Small intestine (tissue), 7 donors: Measurements from ENCODE around the gene COBL. TPM values are rescaled to one million over a fixed set of nuclear protein-coding genes. Genes with fewer than 3 reads are reported as not detected.

ENCODE experiments used
- DNase-seq, 2 donors: peaks; one replicate each; pipeline versions ENCODE4 v3.0.0 to v3.0.0-alpha.2; 2013
- FAIRE-seq: peaks from 2 replicates; lab custom pipeline; 2012; peaks lifted over from hg19 to GRCh38; lab: Jason Lieb, UNC
- H3K27ac ChIP-seq, 3 donors: one replicate each; pipeline ENCODE4 v1.5.1; 2013; ENCODE audit warnings: low read length in 2 of 3, mild to moderate bottlenecking in 2 of 3, control low read depth in 1 of 3, inconsistent platforms in 1 of 3, low read depth in 1 of 3, moderate library complexity in 1 of 3
- H3K27me3 ChIP-seq, 3 donors: one replicate each; pipeline ENCODE4 v1.6.1; 2013; ENCODE audit warnings: low read length in 3 of 3, inconsistent platforms in 1 of 3; ENCODE audit not compliant: control insufficient read depth in 3 of 3, insufficient read depth in 3 of 3
- H3K36me3 ChIP-seq, 3 donors: one replicate each; pipeline ENCODE4 v1.6.1; 2013; ENCODE audit warnings: low read length in 3 of 3, inconsistent platforms in 1 of 3, low read depth in 1 of 3, mild to moderate bottlenecking in 1 of 3, moderate library complexity in 1 of 3; ENCODE audit not compliant: control insufficient read depth in 3 of 3, insufficient read depth in 2 of 3
- H3K4me1 ChIP-seq, 3 donors: one replicate each; pipeline ENCODE4 v1.6.1; 2013; ENCODE audit warnings: low read length in 2 of 3, inconsistent platforms in 1 of 3, low read depth in 1 of 3, mild to moderate bottlenecking in 1 of 3, moderate library complexity in 1 of 3; ENCODE audit not compliant: control insufficient read depth in 3 of 3, insufficient read depth in 2 of 3
- H3K4me3 ChIP-seq, 3 donors: one replicate each; pipeline ENCODE4 v1.5.1; 2013; ENCODE audit warnings: low read length in 3 of 3, control low read depth in 1 of 3, inconsistent platforms in 1 of 3, low read depth in 1 of 3, mild to moderate bottlenecking in 1 of 3, moderate library complexity in 1 of 3
- H3K9me3 ChIP-seq, 2 donors: one replicate each; pipeline ENCODE4 v1.6.1; 2013; ENCODE audit warnings: low read depth in 1 of 2, low read length in 1 of 2; ENCODE audit not compliant: control insufficient read depth in 2 of 2, insufficient read depth in 1 of 2
- WGBS, 3 donors: extraction: QIAGEN DNeasy Blood & Tissue Kit; methylation state at CpG; one replicate each; pipeline ENCODE4 v1.1.7; 2013; 5-methylcytosine and 5-hydroxymethylcytosine counted together
- polyA plus RNA-seq, 4 donors: library from polyadenylated mRNA; stranded (reverse) in 3 of 4; unstranded in 1 of 4; fragments of 200-250 nt in 3 of 4; fragments of 120-200 nt in 1 of 4; gene quantifications; one replicate each; pipeline versions ENCODE4 v1.2.1 to v1.2.3, GENCODE V29; 2013
- donor health status: healthy with polysubstance abuse.
- donor health status: control.
- donor health status: control.
- donor health status: Bipolar disorder and iron deficiency.
- donor health status: healthy.

Gene COBL
- polyA plus RNA-seq, 4 donors = 8.4 to 40.3 (median 32.5) TPM

- FAIRE-seq (no peak), DNase-seq (peak; percentile 78 to 85)
- Histone ChIP-seq H3K27ac (peak overlapping the region in 2 of 3 donors; percentile 14 to 61), H3K4me3 (no peak overlapping the region), H3K27me3 (no peaks in the 10 kb centered on the region), H3K36me3 (peaks cover 0 to 3% (median 0%) of the 10 kb centered on the region in 3 donors), H3K4me1 (peaks cover 0 to 34% (median 6%) of the 10 kb centered on the region in 3 donors), H3K9me3 (peaks cover 0 to 6% of the 10 kb centered on the region in 2 donors)
- 16 to 59% (median 40%) methylated on average over 3 of the region's 3 CpGs for WGBS, 3 donors
Observed at GRCh38 chr7:51295440-51296245, 21.0 kb downstream of the COBL start.

DNA sequence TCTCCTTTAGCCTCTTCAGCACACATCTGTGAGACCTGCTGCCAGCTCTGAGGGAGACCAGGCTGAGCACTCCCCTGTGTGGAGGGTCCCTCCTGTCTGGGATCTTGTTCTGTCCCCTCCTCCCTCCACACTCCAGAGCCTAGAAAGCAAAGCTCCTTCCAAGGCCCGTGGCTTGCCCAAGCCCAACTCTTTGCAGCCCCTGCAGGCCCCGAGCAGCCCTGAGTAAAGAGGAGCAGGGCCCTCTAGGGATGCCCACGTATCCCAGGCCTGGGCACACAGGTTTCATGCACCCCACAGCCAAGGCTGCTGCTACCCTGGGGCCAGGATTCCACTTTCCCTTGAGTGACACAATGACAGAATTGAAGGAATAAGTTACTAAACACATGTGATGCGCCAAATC is 24.0 kb downstream of the COBL start:
- no peak overlapping the region for H3K27ac ChIP-seq
- H3K4me1 ChIP-seq = peaks cover 0 to 51% (median 15%) of the 10 kb centered on the region in 3 donors
- no peak overlapping the region for H3K4me3 ChIP-seq
- no peaks in the 10 kb centered on the region for H3K27me3 ChIP-seq
- FAIRE-seq (no peak), DNase-seq (no peak)
- 71 to 79% (median 72%) methylated on average over 4 of the region's 4 CpGs for WGBS, 3 donors
- no peaks in the 10 kb centered on the region for H3K36me3 ChIP-seq
- H3K9me3 ChIP-seq = no peaks in the 10 kb centered on the region

DNA sequence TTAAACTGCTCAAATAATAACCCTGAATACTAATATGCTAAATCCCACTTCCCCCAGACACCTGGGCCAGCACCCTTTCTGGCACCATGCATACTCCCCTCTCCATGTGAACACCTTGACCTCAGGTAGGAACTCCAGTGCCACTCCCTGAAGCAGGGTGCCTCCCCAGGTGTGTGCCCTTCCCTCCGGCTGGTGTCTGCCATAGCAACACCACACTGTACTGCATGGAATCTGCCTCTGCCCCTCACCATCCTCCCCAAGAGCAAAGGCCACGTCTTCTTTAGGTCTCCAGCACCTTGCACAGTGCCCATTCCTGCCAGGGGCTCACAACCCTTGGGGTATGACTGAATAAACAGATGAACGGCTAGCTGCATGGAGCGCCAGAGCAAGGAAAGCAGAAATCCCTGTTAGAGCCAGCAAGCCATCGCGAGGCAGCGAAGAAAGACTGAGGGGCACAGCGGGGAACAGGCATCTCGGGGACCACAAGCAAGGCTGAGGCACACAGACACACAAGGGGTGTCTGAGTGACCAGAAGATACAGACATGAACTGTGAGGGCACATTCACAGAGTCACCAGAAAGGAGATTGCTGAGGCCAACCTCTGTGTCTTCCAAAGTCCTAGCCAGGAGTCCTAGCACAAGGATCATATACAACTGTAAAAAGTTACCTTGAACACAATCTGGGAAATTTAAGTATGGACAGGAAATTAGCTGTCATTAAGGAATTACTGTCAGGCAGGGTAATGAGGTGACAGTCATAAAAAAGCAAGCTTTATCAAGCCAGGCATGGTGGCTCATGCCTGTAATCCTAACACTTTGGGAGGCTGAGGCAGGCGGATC is 25.7 kb downstream of the COBL start:
- Histone ChIP-seq H3K27ac (peak overlapping the region; percentile 47 to 89 (median 54)), H3K4me3 (no peak overlapping the region), H3K9me3 (no peaks in the 10 kb centered on the region), H3K27me3 (no peaks in the 10 kb centered on the region), H3K4me1 (peaks cover 0 to 45% (median 12%) of the 10 kb centered on the region in 3 donors), H3K36me3 (no peaks in the 10 kb centered on the region)
- FAIRE-seq (no peak), DNase-seq (peak; percentile 75 to 79)
- WGBS, 3 donors = 64 to 82% (median 66%) methylated on average over 10 of the region's 10 CpGs

DNA sequence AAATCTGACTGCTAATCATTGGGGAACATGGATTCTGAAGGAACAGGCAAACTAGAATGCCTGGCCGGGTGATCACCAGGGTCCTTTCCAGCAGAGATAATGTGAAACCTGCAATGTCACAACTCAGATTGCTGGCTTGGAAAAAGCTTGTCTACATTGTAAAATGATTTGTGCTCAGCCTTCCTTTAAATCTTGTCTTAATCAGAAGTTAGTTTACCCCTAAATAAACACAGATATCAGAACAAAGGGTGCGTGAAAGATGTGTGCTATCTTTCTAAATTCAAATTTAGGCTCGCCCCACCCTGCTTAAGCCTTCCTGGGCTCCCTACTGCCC is 26.3 kb downstream of the COBL start:
- Histone ChIP-seq H3K4me1 (peaks cover 0 to 40% (median 12%) of the 10 kb centered on the region in 3 donors), H3K27me3 (no peaks in the 10 kb centered on the region), H3K27ac (peak overlapping the region in 2 of 3 donors; percentile 54 to 89), H3K4me3 (no peak overlapping the region), H3K36me3 (no peaks in the 10 kb centered on the region), H3K9me3 (no peaks in the 10 kb centered on the region)
- no peak for FAIRE-seq
- peak in 1 of 2 donors; percentile 50 for DNase-seq
- 18 to 55% (median 43%) methylated on average over 3 of the region's 3 CpGs for WGBS, 3 donors

DNA sequence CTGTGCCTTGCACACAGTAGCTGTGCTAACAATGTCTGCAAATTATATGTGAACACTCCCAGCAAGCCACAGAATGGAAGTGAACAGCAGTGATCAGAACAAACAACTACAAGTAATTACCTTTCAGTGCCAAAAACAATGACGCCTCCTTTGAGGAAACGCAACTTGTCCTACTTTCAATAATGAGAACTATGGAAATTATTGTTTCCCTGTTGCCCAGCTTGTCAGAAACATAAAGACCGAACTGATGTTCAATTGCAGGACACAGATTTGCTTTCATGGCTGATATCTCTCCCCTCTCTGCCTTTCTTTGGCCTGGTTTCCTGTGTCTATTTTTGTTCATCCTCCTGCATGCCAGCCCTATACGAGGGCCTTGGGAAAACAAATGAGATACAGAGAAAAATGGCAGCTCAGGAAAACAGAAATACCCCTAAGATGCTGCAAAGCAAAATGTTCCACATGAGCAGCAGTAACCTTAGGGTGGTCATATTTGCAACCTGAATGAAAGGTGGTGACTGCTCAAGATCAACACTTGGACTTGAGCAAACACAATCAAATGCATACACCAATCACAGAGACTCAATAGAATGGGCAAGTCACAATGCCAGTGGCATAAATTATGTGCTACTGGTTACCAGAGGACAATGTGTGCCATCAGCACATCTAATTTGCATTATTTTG is 26.8 kb downstream of the COBL start:
- WGBS, 3 donors = 23 to 35% (median 33%) methylated on average over 4 of the region's 4 CpGs
- FAIRE-seq (no peak), DNase-seq (peak in 1 of 2 donors; percentile 19)
- H3K27ac ChIP-seq = peak overlapping the region in 2 of 3 donors; percentile 28 to 89
- no peak overlapping the region for H3K4me3 ChIP-seq
- no peaks in the 10 kb centered on the region for H3K27me3 ChIP-seq
- peaks cover 0 to 35% (median 12%) of the 10 kb centered on the region in 3 donors for H3K4me1 ChIP-seq
- no peaks in the 10 kb centered on the region for H3K9me3 ChIP-seq
- no peaks in the 10 kb centered on the region for H3K36me3 ChIP-seq

DNA sequence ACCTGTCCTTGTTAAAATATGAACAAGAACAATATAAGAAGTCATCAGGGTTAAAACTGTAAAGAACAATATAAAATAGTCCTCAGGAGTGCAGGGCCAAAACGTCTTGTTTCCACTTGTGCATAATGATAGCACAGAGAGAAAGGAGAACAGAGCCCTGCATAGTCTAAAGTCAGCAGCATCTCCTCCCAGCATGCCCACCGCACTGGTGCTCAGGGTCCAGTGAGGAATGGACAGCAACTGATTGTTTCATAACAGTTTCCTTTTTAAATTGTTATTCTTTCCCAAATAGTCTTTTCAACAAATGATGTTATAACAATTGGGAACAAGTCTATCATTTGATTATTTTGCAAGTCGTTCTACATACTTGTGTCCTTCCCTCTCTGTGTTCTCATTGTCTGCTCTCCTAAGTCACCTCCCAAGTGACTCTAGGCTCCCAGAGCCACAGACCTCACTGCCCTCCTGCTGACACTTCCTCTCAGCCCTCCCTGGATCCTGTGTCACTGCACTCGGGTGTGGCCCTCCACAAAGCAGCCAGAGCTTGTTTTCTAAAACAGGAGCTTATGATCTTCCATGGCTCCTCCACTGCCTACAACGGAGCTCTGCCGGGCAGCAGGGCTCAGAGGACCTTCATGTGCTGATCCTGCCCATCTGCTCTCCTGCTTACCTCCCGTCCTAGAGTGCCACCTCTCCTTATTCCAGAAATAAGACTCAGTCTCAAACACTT is 27.6 kb downstream of the COBL start:
- Histone ChIP-seq H3K27ac (peak overlapping the region in 2 of 3 donors; percentile 28 to 89), H3K27me3 (no peaks in the 10 kb centered on the region), H3K4me3 (no peak overlapping the region), H3K9me3 (peaks cover 0 to 4% of the 10 kb centered on the region in 2 donors), H3K4me1 (peaks cover 0 to 30% (median 12%) of the 10 kb centered on the region in 3 donors), H3K36me3 (no peaks in the 10 kb centered on the region)
- WGBS, 3 donors = 30 to 41% (median 36%) methylated on average over 7 of the region's 7 CpGs
- FAIRE-seq (no peak), DNase-seq (peak; percentile 48)

DNA sequence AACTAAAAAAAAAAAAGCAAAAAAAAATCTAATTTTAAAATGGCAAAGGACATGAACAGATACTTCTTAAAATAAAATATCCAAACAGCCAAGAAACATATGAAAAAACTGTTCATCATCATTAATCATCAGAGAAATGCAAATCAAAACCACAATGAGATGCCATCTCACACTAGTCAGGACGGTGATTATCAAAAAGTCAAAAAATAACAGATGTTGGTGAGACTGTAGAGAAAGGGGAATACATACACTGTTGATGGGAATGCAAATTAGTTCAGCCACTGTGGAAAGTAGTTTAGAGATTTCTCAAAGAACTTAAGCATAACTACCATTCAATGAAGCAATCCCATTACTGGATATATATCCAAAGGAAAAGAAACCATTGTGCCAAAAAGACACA is 30.2 kb downstream of the COBL start:
- Histone ChIP-seq H3K4me1 (peaks cover 0 to 23% (median 12%) of the 10 kb centered on the region in 3 donors), H3K36me3 (no peaks in the 10 kb centered on the region), H3K27ac (no peak overlapping the region), H3K4me3 (no peak overlapping the region), H3K27me3 (no peaks in the 10 kb centered on the region), H3K9me3 (peaks cover 0 to 12% of the 10 kb centered on the region in 2 donors)
- 76 to 90% (median 84%) methylated on average over 1 of the region's 1 CpG for WGBS, 3 donors
- no peak for DNase-seq
- FAIRE-seq = no peak
